Mucosa of descending colon (tissue), 3 donors: ENCODE measurements around the gene SULF2. TPM values are rescaled to one million over a fixed set of nuclear protein-coding genes. Genes with fewer than 3 reads are reported as not detected.

Experiments
- ATAC-seq: fragments of 200-7000 bp; cut with Tn5 transposase; one replicate; pipeline ENCODE4 v1.9.1; 2020; ENCODE audit warnings: mild to moderate bottlenecking, moderate library complexity
- DNase-seq, 3 donors: peaks; one replicate each; pipeline ENCODE4 v3.0.0-alpha.2; 2020
- H3K36me3 ChIP-seq: fragments of 200-600 bp; one replicate; pipeline ENCODE4 v1.8.0; 2021; ENCODE audit warnings: low read depth, mild to moderate bottlenecking
- H3K4me1 ChIP-seq: fragments of 200-600 bp; one replicate; pipeline ENCODE4 v1.8.0; 2021; ENCODE audit warnings: low read depth, mild to moderate bottlenecking
- H3K4me3 ChIP-seq: fragments of 200-600 bp; one replicate; pipeline ENCODE4 v1.8.0; 2021; ENCODE audit warnings: mild to moderate bottlenecking
- H3K9me3 ChIP-seq: fragments of 200-600 bp; one replicate; pipeline ENCODE4 v1.8.0; 2021; ENCODE audit warnings: mild to moderate bottlenecking
- intact Hi-C, 2 donors: fragments of 100-400 bp; cut with DNase I in 1 of 2; cut with micrococcal nuclease in 1 of 2; formaldehyde crosslinking; loops; one replicate each; pipeline versions ENCODE4 v1.11.0 to v1.11.1; 2022; cut with DNase I, micrococcal nuclease
- total RNA-seq, 3 donors: library from RNA; stranded (reverse); fragmentation: NEBNext Ultra II Directional in 2 of 3; extraction: Animal tissue kit (Norgen Biotek cat#: 25700) in 2 of 3; gene quantifications; one replicate each; pipeline versions ENCODE4 v1.2.1 to v1.2.4, GENCODE V29; 2021 to 2023
- TF ChIP-seq, protein P1 (sequence below): fragments of 200-600 bp; IDR thresholded peaks from one replicate; pipeline ENCODE4 v1.8.0; 2022; ENCODE audit warnings: antibody characterized with exemption, mild to moderate bottlenecking
- donor health status: DM: no; HTN: no; CAD: no; lungs with moderate emphysema.
- donor health status: DM: no; HTN: no; CAD: no.
- donor health status: DM: no; HTN: yes; CAD: no.

SULF2 gene
- total RNA-seq, 3 donors from 2014 or later: 102 to 181 (median 144) TPM

DNA sequence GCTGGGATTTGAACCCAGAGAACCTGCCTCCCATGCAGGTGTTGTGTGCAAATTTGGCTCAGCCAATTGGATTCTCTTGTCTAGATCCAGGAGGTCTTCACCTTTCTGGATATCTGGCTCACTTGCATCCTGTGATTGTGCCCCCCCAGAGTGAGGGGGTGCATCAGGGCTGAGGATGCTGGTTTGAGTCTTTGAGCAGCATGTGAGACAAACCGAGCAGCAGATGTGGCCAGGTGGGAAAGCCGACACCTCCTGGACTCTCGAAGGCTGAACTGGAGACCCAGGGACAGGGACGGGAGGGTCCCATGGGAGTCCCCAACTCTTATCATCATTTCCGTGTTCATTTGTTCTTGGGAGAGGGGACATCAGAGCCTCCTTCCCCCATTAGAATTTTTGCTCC is 30.6 kb upstream of the SULF2 start:
- ATAC-seq (no peak), DNase-seq (no peak)
- Histone ChIP-seq H3K36me3 (no peaks in the 10 kb centered on the region), H3K9me3 (no peaks in the 10 kb centered on the region), H3K4me3 (no peak overlapping the region), H3K4me1 (no peaks in the 10 kb centered on the region)
- intact Hi-C loops: no loop called here
- TF ChIP-seq, protein P1, sequence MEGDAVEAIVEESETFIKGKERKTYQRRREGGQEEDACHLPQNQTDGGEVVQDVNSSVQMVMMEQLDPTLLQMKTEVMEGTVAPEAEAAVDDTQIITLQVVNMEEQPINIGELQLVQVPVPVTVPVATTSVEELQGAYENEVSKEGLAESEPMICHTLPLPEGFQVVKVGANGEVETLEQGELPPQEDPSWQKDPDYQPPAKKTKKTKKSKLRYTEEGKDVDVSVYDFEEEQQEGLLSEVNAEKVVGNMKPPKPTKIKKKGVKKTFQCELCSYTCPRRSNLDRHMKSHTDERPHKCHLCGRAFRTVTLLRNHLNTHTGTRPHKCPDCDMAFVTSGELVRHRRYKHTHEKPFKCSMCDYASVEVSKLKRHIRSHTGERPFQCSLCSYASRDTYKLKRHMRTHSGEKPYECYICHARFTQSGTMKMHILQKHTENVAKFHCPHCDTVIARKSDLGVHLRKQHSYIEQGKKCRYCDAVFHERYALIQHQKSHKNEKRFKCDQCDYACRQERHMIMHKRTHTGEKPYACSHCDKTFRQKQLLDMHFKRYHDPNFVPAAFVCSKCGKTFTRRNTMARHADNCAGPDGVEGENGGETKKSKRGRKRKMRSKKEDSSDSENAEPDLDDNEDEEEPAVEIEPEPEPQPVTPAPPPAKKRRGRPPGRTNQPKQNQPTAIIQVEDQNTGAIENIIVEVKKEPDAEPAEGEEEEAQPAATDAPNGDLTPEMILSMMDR: no peak

DNA sequence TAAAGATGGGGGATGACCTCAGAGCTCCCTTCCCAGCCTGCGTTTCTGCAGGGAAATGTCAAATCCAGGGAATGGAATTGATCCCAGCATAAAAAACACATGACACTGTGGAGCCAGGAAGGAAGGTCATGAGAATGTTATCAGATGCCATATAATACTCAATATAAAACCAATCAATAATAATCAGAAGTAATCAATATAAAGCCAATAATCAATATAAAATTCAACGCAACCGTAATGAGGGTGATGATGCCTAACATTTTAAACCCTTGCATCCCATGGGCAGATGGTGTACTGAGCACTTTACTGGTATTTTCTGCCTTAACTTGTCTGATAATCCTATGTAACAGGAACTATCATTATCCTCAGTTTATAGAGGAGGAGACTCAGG is 30.1 kb upstream of the SULF2 start:
- ATAC-seq (no peak), DNase-seq (no peak)
- TF ChIP-seq, protein P1: no peak
- no peaks in the 10 kb centered on the region for H3K4me1 ChIP-seq
- no peak overlapping the region for H3K4me3 ChIP-seq
- no peaks in the 10 kb centered on the region for H3K9me3 ChIP-seq
- no peaks in the 10 kb centered on the region for H3K36me3 ChIP-seq
- intact Hi-C loops: no loop called here

DNA sequence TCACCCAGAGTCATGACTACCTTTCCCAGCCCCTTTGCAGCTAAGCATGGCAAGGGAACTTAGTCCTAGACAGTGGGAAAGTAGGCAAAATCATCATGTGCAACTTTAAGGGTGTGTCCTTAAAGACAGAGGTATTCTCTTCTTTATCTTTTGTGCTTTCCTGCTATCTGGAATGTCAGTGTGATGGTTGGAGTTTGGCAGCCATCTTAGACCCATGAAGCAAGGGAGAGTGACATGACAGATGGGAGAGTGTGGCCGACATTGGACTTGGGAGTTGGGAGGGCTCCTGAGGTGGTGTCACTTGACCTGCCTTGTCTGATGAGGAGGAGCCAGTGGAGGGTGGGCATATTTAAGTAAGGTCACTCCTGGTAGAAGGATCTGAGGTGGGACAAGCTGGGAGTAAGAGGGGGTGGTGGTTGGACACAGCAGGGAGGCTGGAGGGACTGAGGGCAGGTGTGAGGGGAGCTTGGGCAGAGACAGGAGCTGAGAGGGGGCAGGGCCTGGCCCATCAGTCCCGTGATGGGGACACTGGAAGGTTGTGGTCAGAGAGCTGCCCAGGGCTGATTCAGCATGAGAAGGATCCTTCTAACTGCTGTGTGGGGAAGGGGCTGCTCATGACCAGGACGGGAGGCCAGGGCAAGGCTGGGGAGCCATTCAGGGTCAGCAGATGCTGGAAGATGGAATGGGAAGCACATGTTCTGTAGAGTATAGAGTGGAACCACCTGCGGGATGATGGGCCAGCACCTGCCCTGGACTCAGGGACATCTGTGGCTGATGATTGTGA is 29.5 kb upstream of the SULF2 start:
- no peak overlapping the region for H3K4me3 ChIP-seq
- H3K4me1 ChIP-seq: no peaks in the 10 kb centered on the region
- intact Hi-C loops: no loop called here
- ATAC-seq (no peak), DNase-seq (no peak)
- no peaks in the 10 kb centered on the region for H3K9me3 ChIP-seq
- TF ChIP-seq, protein P1: no peak
- no peaks in the 10 kb centered on the region for H3K36me3 ChIP-seq

DNA sequence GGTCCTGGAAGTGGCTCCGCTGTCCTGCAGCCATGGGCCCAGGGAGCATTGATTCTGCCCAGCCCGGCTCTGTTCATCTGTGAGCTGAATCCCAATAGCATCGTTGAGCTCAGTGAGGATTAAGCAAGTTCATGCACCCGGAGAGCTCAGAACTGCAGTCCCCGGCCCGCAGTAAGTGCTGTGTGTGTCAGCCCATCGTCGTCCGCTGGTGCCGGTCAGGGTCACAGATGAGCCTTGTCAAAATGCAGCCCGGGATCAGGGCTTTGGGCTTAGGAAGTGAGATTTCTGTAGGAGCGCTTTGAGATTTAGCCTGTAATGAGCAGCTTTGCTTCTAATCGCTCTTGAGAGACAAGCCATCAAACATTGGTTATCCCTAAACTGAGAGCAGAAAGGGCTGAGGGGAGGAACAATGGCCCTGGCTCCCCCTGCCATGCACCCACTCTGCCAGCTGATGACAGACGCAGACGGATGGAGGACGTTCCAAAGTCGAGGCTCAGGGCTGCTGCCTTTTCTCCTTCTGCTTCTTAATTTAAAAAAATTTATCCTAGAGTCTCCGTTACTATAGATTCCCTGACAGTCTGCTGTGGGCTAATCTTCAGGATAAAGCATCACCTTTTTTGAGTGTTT is 25.6 kb upstream of the SULF2 start:
- TF ChIP-seq, protein P1: no peak
- Histone ChIP-seq H3K9me3 (no peaks in the 10 kb centered on the region), H3K4me1 (no peaks in the 10 kb centered on the region), H3K4me3 (no peak overlapping the region), H3K36me3 (no peaks in the 10 kb centered on the region)
- DNase-seq (no peak), ATAC-seq (no peak)
- intact Hi-C loops: no loop called here

DNA sequence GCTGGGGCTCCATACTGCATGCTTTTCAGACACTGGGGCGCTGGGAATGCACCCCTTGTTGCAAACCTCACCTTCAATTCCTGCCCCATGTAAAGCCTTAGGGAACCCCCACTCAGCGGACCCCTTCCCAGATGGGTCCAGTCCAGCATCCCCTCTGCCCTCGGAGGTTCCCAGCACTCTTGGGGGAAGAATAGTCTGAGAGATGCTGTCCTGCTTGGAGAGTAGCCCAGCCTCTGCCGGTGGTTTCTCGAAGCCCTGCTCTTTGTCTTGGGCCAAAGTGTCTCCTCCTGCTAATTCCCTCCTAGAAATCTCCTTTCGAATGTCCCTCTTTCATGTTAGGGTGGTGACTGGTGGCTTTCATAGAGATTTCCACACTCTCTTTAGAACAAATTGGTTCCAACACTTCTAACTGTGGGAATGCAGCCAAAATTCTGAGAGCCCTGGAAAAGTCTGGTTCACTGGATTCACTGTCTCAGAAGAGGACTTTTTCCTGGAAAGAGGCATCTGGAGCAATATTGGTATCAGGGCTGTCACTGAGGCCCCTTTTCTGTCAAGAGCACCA is 24.9 kb upstream of the SULF2 start:
- no peaks in the 10 kb centered on the region for H3K4me1 ChIP-seq
- no peaks in the 10 kb centered on the region for H3K36me3 ChIP-seq
- intact Hi-C loops: no loop called here
- no peaks in the 10 kb centered on the region for H3K9me3 ChIP-seq
- ATAC-seq: no peak
- TF ChIP-seq, protein P1: no peak
- H3K4me3 ChIP-seq: no peak overlapping the region
- DNase-seq: no peak
